Nephron progenitor cell (in vitro differentiated cells): ENCODE measurements around the gene MUC20.
A peak's percentile ranks its signal among the peaks of the same experiment; 100 is the strongest.
"Not testable (repeated sequence)": the region's sequence is repeated elsewhere in the genome, so short reads cannot be mapped to it uniquely, and the experiment has no call there.

ENCODE experiments used
- DNase-seq: peaks from one replicate; pipeline ENCODE4 v3.0.0; 2021
- H3K27ac Mint-ChIP-seq: 2 replicates; pipeline ENCODE4 v1.8.0; 2021; ENCODE audit warnings: mild to moderate bottlenecking, moderate library complexity, mixed read lengths
- H3K27me3 Mint-ChIP-seq: 2 replicates; pipeline ENCODE4 v1.8.0; 2021; ENCODE audit warnings: mild to moderate bottlenecking, low read depth, mixed read lengths; ENCODE audit not compliant: poor library complexity
- H3K36me3 Mint-ChIP-seq: 2 replicates; pipeline ENCODE4 v1.8.0; 2021; ENCODE audit warnings: low read depth, mixed read lengths
- H3K4me1 Mint-ChIP-seq: 2 replicates; pipeline ENCODE4 v1.8.0; 2021; ENCODE audit warnings: mixed read lengths
- H3K4me3 Mint-ChIP-seq: 2 replicates; pipeline ENCODE4 v1.8.0; 2021; ENCODE audit warnings: mild to moderate bottlenecking, moderate library complexity, mixed read lengths
- H3K9me3 Mint-ChIP-seq: 2 replicates; pipeline ENCODE4 v1.8.0; 2021; ENCODE audit warnings: mild to moderate bottlenecking, moderate library complexity, mixed read lengths
- CTCF ChIP-seq: fragments of 200-600 bp; sonication (generic); IDR thresholded peaks from 2 replicates; pipeline ENCODE4 v1.5.0; 2021; ENCODE audit warnings: antibody characterized with exemption

Gene MUC20

DNA sequence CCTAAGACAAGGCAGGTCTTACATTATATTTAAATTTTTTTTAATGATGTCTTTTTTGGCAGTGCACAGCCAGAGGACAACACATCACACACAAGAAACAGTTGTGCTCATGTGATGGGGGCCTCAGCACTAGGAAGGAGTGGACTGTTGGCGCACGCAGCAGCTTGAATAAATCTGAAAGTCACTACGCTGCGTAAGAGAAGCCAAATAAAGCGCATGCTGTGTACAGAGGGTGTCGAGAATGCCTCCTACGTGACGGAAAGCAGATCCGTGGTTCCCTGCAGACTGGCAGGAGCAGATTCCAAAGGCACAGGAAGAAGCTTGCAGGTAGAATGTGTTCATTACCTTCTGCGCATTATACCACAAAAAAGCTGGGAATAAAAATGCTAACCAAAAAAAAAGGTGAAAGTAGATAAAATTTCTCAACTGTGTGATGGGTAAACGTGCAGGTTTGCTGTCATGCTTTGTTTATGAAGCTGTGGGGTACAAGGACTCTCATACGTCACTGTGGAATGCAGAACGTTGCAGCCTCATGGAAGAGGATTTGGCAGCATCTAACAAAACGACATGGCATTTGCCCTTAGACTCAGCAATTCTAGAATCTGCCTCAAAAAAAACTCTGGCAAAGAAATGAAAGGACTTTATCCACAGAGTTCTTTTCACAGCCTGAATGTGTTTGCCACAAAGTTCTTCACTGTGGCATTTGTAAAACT is 32.2 kb upstream of the MUC20 start:
- not testable (repeated sequence) for H3K27me3 Mint-ChIP-seq, H3K4me1 Mint-ChIP-seq
- peaks cover 70% of the 10 kb centered on the region for H3K36me3 Mint-ChIP-seq

GRCh38 chr3:195689184-195690070 is 31.4 kb upstream of the MUC20 start:
- H3K27me3 Mint-ChIP-seq, DNase-seq, H3K4me1 Mint-ChIP-seq, H3K4me3 Mint-ChIP-seq, H3K9me3 Mint-ChIP-seq, H3K27ac Mint-ChIP-seq: not testable (repeated sequence)
- peaks cover 69% of the 10 kb centered on the region for H3K36me3 Mint-ChIP-seq

More for the DNA sequence above, 32.2 kb upstream of the MUC20 start:
- H3K9me3 Mint-ChIP-seq, DNase-seq, H3K4me3 Mint-ChIP-seq, H3K27ac Mint-ChIP-seq: not testable (repeated sequence)

DNA sequence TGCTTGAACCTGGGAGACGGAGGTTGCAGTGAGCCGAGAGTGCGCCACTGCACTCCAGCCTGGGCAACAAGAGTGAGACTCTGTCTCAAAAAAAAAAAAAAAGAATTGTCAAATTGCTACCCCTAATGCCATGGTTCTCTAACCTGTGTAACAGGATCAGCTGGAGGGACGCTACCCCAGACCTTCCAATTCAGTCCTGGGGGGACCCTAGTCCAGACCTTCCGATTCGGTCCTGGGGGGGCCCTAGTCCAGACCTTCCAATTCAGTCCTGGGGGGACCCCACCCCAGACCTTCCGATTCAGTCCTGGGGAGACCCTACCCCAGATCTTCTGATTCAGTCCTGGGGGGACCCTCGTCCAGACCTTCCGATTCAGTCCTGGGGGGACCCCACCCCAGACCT is 29.8 kb upstream of the MUC20 start:
- Mint-ChIP-seq H3K36me3 (peaks cover 63% of the 10 kb centered on the region), H3K27ac (no peak overlapping the region), H3K27me3 (no peaks in the 10 kb centered on the region), H3K4me1 (no peaks in the 10 kb centered on the region), H3K9me3 (no peaks in the 10 kb centered on the region), H3K4me3 (no peak overlapping the region)
- no peak for DNase-seq
- TF ChIP-seq CTCF: no peak

- H3K4me1 Mint-ChIP-seq, H3K27me3 Mint-ChIP-seq, DNase-seq, H3K4me3 Mint-ChIP-seq, H3K9me3 Mint-ChIP-seq: not testable (repeated sequence)
- peaks cover 62% of the 10 kb centered on the region for H3K36me3 Mint-ChIP-seq
- peak overlapping the region; percentile 12 for H3K27ac Mint-ChIP-seq
Observed at GRCh38 chr3:195691596-195692353, 29.0 kb upstream of the MUC20 start.

DNA sequence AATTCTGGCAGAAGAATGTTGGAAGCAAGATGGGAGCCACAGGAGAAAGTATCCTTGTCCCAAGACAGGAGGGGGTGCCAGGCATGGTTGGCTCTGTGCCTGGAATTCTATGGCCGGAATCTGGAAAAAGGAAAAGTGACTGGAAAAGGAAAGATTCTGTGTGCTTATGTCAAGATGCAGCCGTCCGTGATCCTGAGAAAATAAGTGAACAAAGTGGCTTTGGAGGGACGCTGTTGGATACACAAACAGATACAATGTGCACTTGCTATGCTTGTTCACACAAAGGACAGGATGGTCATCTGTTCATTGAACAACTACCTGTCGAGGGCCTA is 28.5 kb upstream of the MUC20 start:
- H3K36me3 Mint-ChIP-seq: peaks cover 62% of the 10 kb centered on the region
- peak overlapping the region; percentile 12 for H3K27ac Mint-ChIP-seq
- TF ChIP-seq CTCF: no peak
- H3K9me3 Mint-ChIP-seq: no peaks in the 10 kb centered on the region
- H3K27me3 Mint-ChIP-seq: no peaks in the 10 kb centered on the region
- DNase-seq: no peak
- no peak overlapping the region for H3K4me3 Mint-ChIP-seq
- peaks cover 11% of the 10 kb centered on the region for H3K4me1 Mint-ChIP-seq

DNA sequence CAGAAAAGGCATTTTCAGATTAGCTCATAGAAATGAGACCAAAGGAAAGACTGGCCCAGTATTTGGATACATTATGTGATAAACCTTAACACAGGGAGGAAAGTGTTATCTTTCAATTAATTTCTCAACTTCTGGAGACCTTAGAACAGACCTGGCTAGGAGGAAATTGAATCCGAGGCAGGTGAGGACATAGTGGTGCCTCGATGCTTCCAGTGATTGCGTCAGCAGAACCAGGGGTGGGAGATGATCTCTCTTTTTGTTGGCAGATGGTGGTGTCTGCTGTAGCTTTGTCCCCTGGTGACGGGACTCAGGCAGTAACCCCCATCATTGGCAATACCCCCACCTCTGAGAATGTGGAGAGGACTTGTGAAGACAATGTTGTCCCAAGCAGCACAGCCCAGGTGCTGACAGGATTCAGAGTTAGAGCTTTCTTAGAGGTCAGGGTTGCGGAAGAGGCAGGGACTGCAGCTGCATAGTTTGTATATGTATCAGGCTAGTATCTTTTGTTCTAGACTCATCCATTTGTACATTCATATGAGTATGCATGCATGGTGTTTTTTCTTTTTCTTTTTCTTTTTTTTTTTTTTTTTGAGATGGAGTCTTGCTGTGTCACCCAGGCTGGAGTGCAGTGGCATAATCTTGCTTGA is 27.9 kb upstream of the MUC20 start:
- Mint-ChIP-seq H3K27me3 (no peaks in the 10 kb centered on the region), H3K27ac (peak overlapping the region; percentile 12), H3K36me3 (peaks cover 63% of the 10 kb centered on the region), H3K4me1 (peaks cover 16% of the 10 kb centered on the region), H3K9me3 (no peaks in the 10 kb centered on the region), H3K4me3 (no peak overlapping the region)
- DNase-seq: no peak
- no peak for TF ChIP-seq CTCF
